Hepatic stellate cell (primary cell): ENCODE data around the gene DDX25.

Experiments
- DNase-seq: peaks from one replicate; pipeline ENCODE4 v3.0.0; 2011; ENCODE audit warnings: low spot score

Gene DDX25

DNA sequence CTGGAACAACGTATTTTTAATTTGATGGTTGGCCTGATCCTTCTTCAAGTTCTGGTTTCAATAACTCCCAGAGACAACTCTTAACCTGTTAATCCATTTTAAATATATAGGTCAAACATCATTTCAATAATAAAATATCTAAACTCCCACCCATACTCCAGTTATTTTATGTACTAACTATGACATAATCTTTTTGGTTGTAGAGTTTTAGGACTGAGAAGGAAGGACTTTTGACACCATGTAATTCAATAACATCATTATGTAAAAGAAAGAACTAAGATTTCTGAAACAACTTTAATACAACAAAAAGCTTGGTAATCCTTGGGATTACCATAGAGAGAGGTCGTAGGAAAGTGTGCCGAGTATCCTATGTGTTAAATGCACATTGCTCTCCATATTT lies 73.0 kb downstream of the DDX25 start:
- DNase-seq, result no peak

DNA sequence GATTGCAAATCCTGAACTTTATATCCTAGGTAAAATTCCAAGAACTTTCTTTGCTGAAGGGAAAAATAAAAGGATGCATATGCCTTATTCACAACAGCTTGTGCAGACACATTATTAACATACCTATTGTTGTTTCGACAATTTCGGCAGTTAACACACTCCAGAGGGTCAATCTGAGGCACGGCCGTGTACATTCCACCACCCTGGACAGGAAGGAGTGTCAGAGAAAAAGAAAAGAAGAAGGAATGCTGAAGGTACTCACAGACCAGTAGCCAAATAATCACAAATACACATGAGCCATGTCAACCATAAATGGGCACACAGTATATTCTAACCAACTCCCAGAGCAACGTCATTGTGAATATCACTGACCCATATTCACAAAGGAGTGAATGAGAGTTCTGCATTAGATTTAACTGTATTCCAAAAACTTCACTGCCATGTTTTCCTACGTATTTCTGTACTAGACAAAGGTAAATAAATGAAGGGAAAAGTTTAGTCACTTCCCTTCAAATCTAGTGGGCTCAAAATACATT lies 73.9 kb downstream of the DDX25 start:
- DNase-seq, result no peak
